ENCODE measurements around the gene ERN2.

ERN2 gene

GRCh38 chr16:23687034-23687808 lies 25.8 kb downstream of the ERN2 start:
- no peak for DNase-seq (ENCODE audit: low spot score)

GRCh38 chr16:23683487-23683886 lies 29.5 kb downstream of the ERN2 start:
- no peak for DNase-seq (ENCODE audit: low spot score)

- DNase-seq (ENCODE audit: low spot score): no peak
Observed at GRCh38 chr16:23682181-23682580, 30.8 kb downstream of the ERN2 start.

- no peak for DNase-seq (ENCODE audit: low spot score)
Observed at GRCh38 chr16:23679986-23680336, 33.1 kb downstream of the ERN2 start.

GRCh38 chr16:23679274-23679985 lies 33.6 kb downstream of the ERN2 start:
- peak; percentile 50 for DNase-seq (ENCODE audit: low spot score)

- DNase-seq (ENCODE audit: low spot score): peak; percentile 91
Observed at GRCh38 chr16:23678430-23679273, 34.4 kb downstream of the ERN2 start, which contains the start of gene PLK1. TSS of gene PLK1 (plus strand) at chr16:23678889. CDS start at chr16:23678933, 44 bp downstream.

- DNase-seq (ENCODE audit: low spot score): no peak
Observed at GRCh38 chr16:23676924-23677480, 36.0 kb downstream of the ERN2 start.

GRCh38 chr16:23673971-23674614 lies 38.9 kb downstream of the ERN2 start:
- no peak for DNase-seq (ENCODE audit: low spot score)

GRCh38 chr16:23670137-23670776 lies 42.8 kb downstream of the ERN2 start:
- DNase-seq (ENCODE audit: low spot score): peak; percentile 97

GRCh38 chr16:23668873-23669272 lies 44.1 kb downstream of the ERN2 start:
- peak; percentile 18 for DNase-seq (ENCODE audit: low spot score)

- no peak for DNase-seq (ENCODE audit: low spot score)
Observed at GRCh38 chr16:23668225-23668624, 44.8 kb downstream of the ERN2 start.

- no peak for DNase-seq (ENCODE audit: low spot score)
Observed at GRCh38 chr16:23667355-23667659, 45.7 kb downstream of the ERN2 start.

GRCh38 chr16:23666571-23667354 lies 46.3 kb downstream of the ERN2 start:
- DNase-seq (ENCODE audit: low spot score): no peak

- no peak for DNase-seq (ENCODE audit: low spot score)
Observed at GRCh38 chr16:23663918-23664317, 49.1 kb downstream of the ERN2 start.

- no peak for DNase-seq (ENCODE audit: low spot score)
Observed at GRCh38 chr16:23651943-23652468, 61.0 kb downstream of the ERN2 start.

- no peak for DNase-seq (ENCODE audit: low spot score)
Observed at GRCh38 chr16:23650674-23651416, 62.2 kb downstream of the ERN2 start.

- DNase-seq (ENCODE audit: low spot score): no peak
Observed at GRCh38 chr16:23642246-23642774, 70.7 kb downstream of the ERN2 start.

- DNase-seq (ENCODE audit: low spot score): peak; percentile 95
Observed at GRCh38 chr16:23640931-23641765, 71.9 kb downstream of the ERN2 start, which contains the start of the genes DCTN5 and PALB2. TSS of gene DCTN5 (plus strand) at chr16:23641466. CDS start at chr16:23641543, 77 bp downstream. TSS of gene PALB2 (minus strand) at chr16:23641310. CDS start at chr16:23641157, 153 bp downstream.

All from kidney tubule cell (primary cell).